ENCODE measurements around the gene AEBP2.

AEBP2 gene

DNA sequence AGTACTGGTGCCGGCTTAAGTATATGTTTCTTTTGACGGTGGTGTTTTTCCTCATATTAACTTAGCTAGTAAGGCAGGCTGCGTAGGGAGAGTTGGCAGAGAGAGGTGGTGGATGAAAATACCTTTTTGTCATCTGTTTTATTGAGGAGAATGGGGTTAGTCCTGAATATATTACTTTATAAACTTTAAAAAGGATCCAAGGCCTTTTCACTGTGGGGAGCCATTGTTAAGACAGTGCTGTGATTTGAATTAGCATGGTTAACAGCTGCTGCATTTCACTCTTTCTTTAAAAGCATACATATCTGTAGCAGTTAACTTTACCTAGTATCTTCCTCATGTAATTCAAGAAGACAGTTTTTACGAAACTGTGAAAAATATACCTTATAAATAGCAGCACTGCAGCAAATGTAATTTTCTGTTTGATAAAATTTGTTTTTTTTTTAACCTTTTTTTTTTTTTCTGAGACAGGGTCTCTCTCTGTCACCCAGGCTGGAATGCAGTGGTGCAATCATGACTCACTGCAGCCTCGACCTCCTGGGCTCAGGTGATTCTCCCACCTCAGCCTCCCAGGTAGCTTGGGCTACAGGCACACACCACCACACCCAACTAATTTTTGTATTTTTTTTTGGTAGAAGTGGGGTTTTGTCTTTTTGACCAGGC lies 57.1 kb downstream of the AEBP2 start:
- no peak for DNase-seq (ENCODE audit: low read depth, low spot score)
- in situ Hi-C loops (cut with HindIII; ENCODE audit: low sequenced_read_pairs) = no loop called here
- TF ChIP-seq, protein P1, sequence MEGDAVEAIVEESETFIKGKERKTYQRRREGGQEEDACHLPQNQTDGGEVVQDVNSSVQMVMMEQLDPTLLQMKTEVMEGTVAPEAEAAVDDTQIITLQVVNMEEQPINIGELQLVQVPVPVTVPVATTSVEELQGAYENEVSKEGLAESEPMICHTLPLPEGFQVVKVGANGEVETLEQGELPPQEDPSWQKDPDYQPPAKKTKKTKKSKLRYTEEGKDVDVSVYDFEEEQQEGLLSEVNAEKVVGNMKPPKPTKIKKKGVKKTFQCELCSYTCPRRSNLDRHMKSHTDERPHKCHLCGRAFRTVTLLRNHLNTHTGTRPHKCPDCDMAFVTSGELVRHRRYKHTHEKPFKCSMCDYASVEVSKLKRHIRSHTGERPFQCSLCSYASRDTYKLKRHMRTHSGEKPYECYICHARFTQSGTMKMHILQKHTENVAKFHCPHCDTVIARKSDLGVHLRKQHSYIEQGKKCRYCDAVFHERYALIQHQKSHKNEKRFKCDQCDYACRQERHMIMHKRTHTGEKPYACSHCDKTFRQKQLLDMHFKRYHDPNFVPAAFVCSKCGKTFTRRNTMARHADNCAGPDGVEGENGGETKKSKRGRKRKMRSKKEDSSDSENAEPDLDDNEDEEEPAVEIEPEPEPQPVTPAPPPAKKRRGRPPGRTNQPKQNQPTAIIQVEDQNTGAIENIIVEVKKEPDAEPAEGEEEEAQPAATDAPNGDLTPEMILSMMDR (IDR thresholded peaks at IDR 0.05; ENCODE audit: low read depth, low read length) = no peak

DNA sequence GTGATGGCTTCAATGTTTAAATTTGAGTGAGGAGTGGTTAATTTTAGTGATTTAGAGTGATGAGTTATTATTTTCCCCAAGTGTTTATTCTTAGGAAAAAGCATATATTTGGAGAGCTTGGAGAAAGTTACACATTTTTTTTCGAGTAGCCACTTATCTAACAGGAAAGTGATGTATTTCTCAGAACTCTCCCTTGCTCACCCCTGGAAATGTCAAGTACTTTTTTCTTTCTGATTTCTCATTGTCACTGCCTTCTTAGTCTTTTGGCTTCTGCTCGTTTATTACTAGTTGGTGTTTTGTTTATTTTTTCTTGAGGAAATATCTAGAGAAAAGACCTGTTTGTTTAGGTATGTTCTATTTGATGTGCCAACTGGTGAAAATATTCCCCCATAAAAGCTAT lies 58.8 kb downstream of the AEBP2 start:
- in situ Hi-C loops (cut with HindIII; ENCODE audit: low sequenced_read_pairs) = no loop called here
- TF ChIP-seq, protein P1 (IDR thresholded peaks at IDR 0.05; ENCODE audit: low read depth, low read length) = no peak
- DNase-seq (ENCODE audit: low read depth, low spot score) = no peak
- no peak overlapping the region for H3K4me3 ChIP-seq (ENCODE audit: low read depth, low read length)

More for the DNA sequence above, 57.1 kb downstream of the AEBP2 start:
- no peak overlapping the region for H3K4me3 ChIP-seq (ENCODE audit: low read depth, low read length)

DNA sequence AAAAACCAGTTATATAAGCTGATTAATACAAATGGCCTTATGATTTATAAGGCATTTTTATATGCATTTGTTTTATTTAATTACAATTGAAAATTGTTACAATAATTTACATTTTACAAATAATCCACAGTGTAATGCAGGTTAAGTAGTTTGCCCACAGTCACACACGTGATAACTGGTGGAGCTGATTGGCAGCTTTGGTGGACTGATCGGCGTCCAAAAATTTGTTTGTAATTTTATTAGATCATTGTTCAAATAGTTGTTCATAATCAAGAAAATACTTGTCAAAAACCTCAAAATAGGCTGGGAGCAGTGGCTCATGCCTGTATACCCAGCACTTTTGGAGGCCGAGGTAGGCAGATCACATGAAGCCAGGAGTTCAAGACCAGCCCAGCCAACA lies 59.7 kb downstream of the AEBP2 start:
- H3K4me3 ChIP-seq (ENCODE audit: low read depth, low read length) = no peak overlapping the region
- TF ChIP-seq, protein P1 (IDR thresholded peaks at IDR 0.05; ENCODE audit: low read depth, low read length) = no peak
- no peak for DNase-seq (ENCODE audit: low read depth, low spot score)
- in situ Hi-C loops (cut with HindIII; ENCODE audit: low sequenced_read_pairs) = no loop called here

DNA sequence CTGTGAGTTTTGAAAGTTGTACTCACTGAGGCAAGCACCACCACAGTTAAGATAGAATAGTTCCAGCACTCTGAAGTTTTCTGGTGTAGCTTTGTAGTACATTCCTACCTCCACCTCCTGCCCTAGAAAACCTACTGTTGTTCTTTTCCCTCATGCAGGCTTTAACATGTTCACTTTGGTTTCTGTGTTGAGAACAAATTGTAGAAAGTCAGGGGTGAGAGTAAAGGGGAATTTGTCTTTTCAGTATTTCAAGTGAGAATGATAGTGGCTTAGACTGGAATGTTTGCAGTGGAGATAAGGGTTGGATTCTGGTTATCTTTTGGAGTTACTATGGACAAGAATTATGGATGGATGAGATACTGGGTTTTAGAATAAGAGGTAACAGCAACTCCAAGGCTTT lies 67.2 kb downstream of the AEBP2 start:
- H3K4me3 ChIP-seq (ENCODE audit: low read depth, low read length) = no peak overlapping the region
- in situ Hi-C loops (cut with HindIII; ENCODE audit: low sequenced_read_pairs) = no loop called here
- DNase-seq (ENCODE audit: low read depth, low spot score) = no peak
- TF ChIP-seq, protein P1 (IDR thresholded peaks at IDR 0.05; ENCODE audit: low read depth, low read length) = no peak

DNA sequence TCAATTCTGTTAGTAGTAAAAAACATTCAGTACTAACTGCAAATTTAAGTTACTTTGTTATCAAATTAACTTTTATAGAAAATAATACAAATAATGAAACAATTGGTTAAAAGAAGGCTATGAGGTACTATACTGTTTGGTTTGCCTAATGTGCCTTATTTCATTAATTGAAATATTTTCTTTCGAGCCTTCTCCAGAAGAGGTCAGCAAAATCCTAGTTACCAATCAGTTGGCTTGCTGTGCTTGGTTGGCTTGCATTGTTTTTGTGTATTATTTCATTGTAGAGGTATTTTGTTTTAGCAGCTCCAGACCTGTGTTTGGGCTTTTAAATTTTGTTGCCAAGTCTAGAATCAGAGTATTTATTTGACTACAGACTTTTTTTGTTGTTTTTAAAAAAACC lies 68.5 kb downstream of the AEBP2 start:
- TF ChIP-seq, protein P1 (IDR thresholded peaks at IDR 0.05; ENCODE audit: low read depth, low read length) = no peak
- no peak for DNase-seq (ENCODE audit: low read depth, low spot score)
- H3K4me3 ChIP-seq (ENCODE audit: low read depth, low read length) = no peak overlapping the region
- in situ Hi-C loops (cut with HindIII; ENCODE audit: low sequenced_read_pairs) = no loop called here

DNA sequence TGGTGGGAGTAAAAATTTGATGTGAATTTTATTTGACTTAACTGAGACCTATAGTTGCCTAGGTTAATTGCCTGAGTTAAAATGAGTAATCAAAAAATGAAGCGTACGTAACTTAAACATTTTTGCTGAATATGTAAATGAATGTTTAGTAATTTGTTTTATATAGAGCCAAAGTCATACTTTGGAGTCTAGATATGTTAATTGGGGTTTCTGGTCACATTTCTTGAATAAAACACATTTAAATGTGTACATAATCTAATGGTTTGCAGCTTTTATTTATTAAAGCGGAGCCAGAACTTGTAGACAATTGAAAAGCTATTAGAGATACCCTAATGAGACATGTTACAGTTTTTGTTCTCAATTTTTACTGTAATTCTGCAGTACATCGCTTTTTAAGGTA lies 71.2 kb downstream of the AEBP2 start:
- in situ Hi-C loops (cut with HindIII; ENCODE audit: low sequenced_read_pairs) = no loop called here
- no peak for DNase-seq (ENCODE audit: low read depth, low spot score)

More for the DNA sequence above, 71.2 kb downstream of the AEBP2 start:
- TF ChIP-seq, protein P1 (IDR thresholded peaks at IDR 0.05; ENCODE audit: low read depth, low read length) = no peak
- H3K4me3 ChIP-seq (ENCODE audit: low read depth, low read length) = no peak overlapping the region
